Naive thymus-derived CD4-positive, alpha-beta T cell (primary cell): ENCODE measurements around the gene RHOXF1. TPM values are rescaled to one million over a fixed set of nuclear protein-coding genes. Genes with fewer than 3 reads are reported as not detected.

Source experiments
- ATAC-seq: fragments of 150-1000 bp; cut with Tn5 transposase; 2 replicates; pipeline ENCODE4 v1.10.0; 2021; ENCODE audit warnings: mild to moderate bottlenecking, moderate library complexity
- CTCF ChIA-PET: fragments of 350-600 bp; sonication (Branson Sonifier 250); formaldehyde crosslinking; loops from one replicate; lab custom pipeline; 2021; ENCODE audit warnings: antibody characterized with exemption; lab: Charles Lee
- POLR2A ChIA-PET: fragments of 350-600 bp; sonication (Branson Sonifier 250); formaldehyde crosslinking; loops from one replicate; lab custom pipeline; 2021; ENCODE audit warnings: antibody characterized with exemption, inconsistent platforms; lab: Charles Lee
- DNase-seq, 9 donors: peaks; one replicate each; pipeline versions ENCODE4 v3.0.0 to v3.0.0-alpha.2; 2020 to 2022; ENCODE audit warnings: mixed read lengths in 1 of 9
- H3K27ac ChIP-seq: one replicate; pipeline ENCODE4 v1.7.0; 2013; ENCODE audit warnings: mild to moderate bottlenecking, low read depth, low read length, moderate library complexity
- H3K27me3 ChIP-seq, 2 donors: one replicate each; pipeline ENCODE4 v1.7.0; 2013; ENCODE audit warnings: low read length in 2 of 2, mild to moderate bottlenecking in 2 of 2, moderate library complexity in 2 of 2; ENCODE audit not compliant: control insufficient read depth in 2 of 2, insufficient read depth in 2 of 2
- H3K36me3 ChIP-seq, 3 experiments: 1 replicate in 2 of 3; 2 replicates in 1 of 3; pipeline ENCODE4 v1.7.0; 2013; ENCODE audit warnings: low read length in 3 of 3, mild to moderate bottlenecking in 3 of 3, moderate library complexity in 1 of 3; ENCODE audit not compliant: insufficient read depth in 3 of 3, control insufficient read depth in 2 of 3
- H3K4me1 ChIP-seq, 2 donors: one replicate each; pipeline ENCODE4 v1.7.0; 2013; ENCODE audit warnings: low read length in 2 of 2, mild to moderate bottlenecking in 2 of 2, moderate library complexity in 1 of 2; ENCODE audit not compliant: control insufficient read depth in 2 of 2, insufficient read depth in 2 of 2
- H3K4me3 ChIP-seq: 2 replicates; pipeline ENCODE4 v1.7.0; 2013; ENCODE audit warnings: mild to moderate bottlenecking, low read length
- H3K9me3 ChIP-seq, 3 experiments: 1 replicate in 2 of 3; 2 replicates in 1 of 3; pipeline ENCODE4 v1.7.0; 2013; ENCODE audit warnings: low read length in 3 of 3; ENCODE audit not compliant: control insufficient read depth in 2 of 3
- H3K27ac Mint-ChIP-seq, 9 donors: one replicate each; pipeline ENCODE4 v1.8.0; 2020 to 2022; ENCODE audit warnings: mixed read lengths in 9 of 9, mild to moderate bottlenecking in 8 of 9, moderate library complexity in 5 of 9, inconsistent platforms in 2 of 9
- H3K27me3 Mint-ChIP-seq, 5 donors: one replicate each; pipeline ENCODE4 v1.8.0; 2021 to 2022; ENCODE audit warnings: mixed read lengths in 5 of 5, mild to moderate bottlenecking in 1 of 5
- H3K36me3 Mint-ChIP-seq, 5 donors: one replicate each; pipeline ENCODE4 v1.8.0; 2020 to 2022; ENCODE audit warnings: mixed read lengths in 5 of 5, mild to moderate bottlenecking in 3 of 5, inconsistent platforms in 1 of 5
- H3K4me1 Mint-ChIP-seq, 7 donors: one replicate each; pipeline ENCODE4 v1.8.0; 2020 to 2022; ENCODE audit warnings: mixed read lengths in 7 of 7, mild to moderate bottlenecking in 3 of 7, inconsistent platforms in 1 of 7
- H3K4me3 Mint-ChIP-seq, 10 donors: one replicate each; pipeline ENCODE4 v1.8.0; 2020 to 2022; ENCODE audit warnings: mild to moderate bottlenecking in 10 of 10, mixed read lengths in 10 of 10, moderate library complexity in 6 of 10, inconsistent platforms in 2 of 10
- H3K9me3 Mint-ChIP-seq, 11 donors: one replicate each; pipeline ENCODE4 v1.8.0; 2020 to 2022; ENCODE audit warnings: mixed read lengths in 11 of 11, mild to moderate bottlenecking in 4 of 11, inconsistent platforms in 1 of 11, moderate library complexity in 1 of 11
- intact Hi-C, 2 donors: fragments of 100-400 bp; cut with micrococcal nuclease; formaldehyde crosslinking; loops; one replicate each; pipeline ENCODE4 v1.15.1; 2023
- polyA plus RNA-seq, 2 donors: library from polyadenylated mRNA; unstranded; fragments of 300-500 nt; fragmentation: Illumina TruSeq; gene quantifications; one replicate each; pipeline ENCODE4 v1.2.3, GENCODE V29; 2021
- total RNA-seq, 6 experiments: library from RNA in 5 of 6; stranded (reverse) in 5 of 6; gene quantifications; 1 replicate in 5 of 6; 2 replicates in 1 of 6; pipeline ENCODE4 v1.2.3 and lab custom pipeline; 2021 to 2026

RHOXF1 gene
- total and polyA plus RNA-seq, 7 experiments from 2014 or later = 0.37 to 1.9 (median 0.56) TPM; not detected in 2

GRCh38 chrX:120145295-120145925 is 29.7 kb upstream of the RHOXF1 start:
- H3K36me3 Mint-ChIP-seq = peaks cover 0 to 6% (median 0%) of the 10 kb centered on the region in 5 donors
- CTCF ChIA-PET = no interaction called here
- H3K36me3 ChIP-seq = no peaks in the 10 kb centered on the region
- H3K9me3 ChIP-seq = no peaks in the 10 kb centered on the region
- ATAC-seq (no peak), DNase-seq (peak in 3 of 9 donors; percentile 2 to 5 (median 5))
- no peak overlapping the region for H3K4me3 ChIP-seq
- POLR2A ChIA-PET = interaction anchor here (0.7 kb wide), 1 partner anchor 664 kb away, joined by 3 read pairs; no protein-coding TSS in a partner anchor
- peaks cover 4 to 32% (median 15%) of the 10 kb centered on the region in 7 donors for H3K4me1 Mint-ChIP-seq
- H3K4me1 ChIP-seq = peaks cover 0 to 12% of the 10 kb centered on the region in 2 donors
- peaks cover 0 to 7% (median 2%) of the 10 kb centered on the region in 11 donors for H3K9me3 Mint-ChIP-seq
- H3K27ac Mint-ChIP-seq = peak overlapping the region in 1 of 9 donors; percentile 21
- H3K27ac ChIP-seq = no peak overlapping the region
- peak overlapping the region in 1 of 10 donors; percentile 12 for H3K4me3 Mint-ChIP-seq
- H3K27me3 Mint-ChIP-seq = no peaks in the 10 kb centered on the region
- H3K27me3 ChIP-seq = no peaks in the 10 kb centered on the region
- intact Hi-C loops = no loop called here

- no peaks in the 10 kb centered on the region for H3K27me3 Mint-ChIP-seq
- DNase-seq = no peak
- peaks cover 0 to 7% (median 2%) of the 10 kb centered on the region in 11 donors for H3K9me3 Mint-ChIP-seq
- H3K4me1 ChIP-seq = peaks cover 0 to 12% of the 10 kb centered on the region in 2 donors
- no peak overlapping the region for H3K27ac ChIP-seq
- CTCF ChIA-PET = no interaction called here
- intact Hi-C loops = no loop called here
- H3K36me3 ChIP-seq = no peaks in the 10 kb centered on the region
- peaks cover 0 to 6% (median 0%) of the 10 kb centered on the region in 5 donors for H3K36me3 Mint-ChIP-seq
- H3K4me3 Mint-ChIP-seq = peak overlapping the region in 1 of 10 donors; percentile 30
- no peaks in the 10 kb centered on the region for H3K27me3 ChIP-seq
- peak overlapping the region in 1 of 9 donors; percentile 42 for H3K27ac Mint-ChIP-seq
- no peaks in the 10 kb centered on the region for H3K9me3 ChIP-seq
- no peak overlapping the region for H3K4me3 ChIP-seq
- no peak for ATAC-seq
- peaks cover 4 to 32% (median 15%) of the 10 kb centered on the region in 7 donors for H3K4me1 Mint-ChIP-seq
- POLR2A ChIA-PET = no interaction called here
Measured at GRCh38 chrX:120144178-120144844, 28.6 kb upstream of the RHOXF1 start.

- POLR2A ChIA-PET = no interaction called here
- Mint-ChIP-seq H3K27me3 (no peaks in the 10 kb centered on the region), H3K27ac (no peak overlapping the region), H3K4me3 (no peak overlapping the region), H3K9me3 (peaks cover 0 to 2% (median 0%) of the 10 kb centered on the region in 11 donors), H3K4me1 (peaks cover under 1 to 25% (median 2%) of the 10 kb centered on the region in 7 donors), H3K36me3 (peaks cover 0 to 3% (median 0%) of the 10 kb centered on the region in 5 donors)
- Histone ChIP-seq H3K27me3 (no peaks in the 10 kb centered on the region), H3K9me3 (no peaks in the 10 kb centered on the region), H3K4me3 (no peak overlapping the region), H3K27ac (no peak overlapping the region), H3K36me3 (no peaks in the 10 kb centered on the region), H3K4me1 (peaks cover 0 to 8% of the 10 kb centered on the region in 2 donors)
- no peak for ATAC-seq
- no peak for DNase-seq
- CTCF ChIA-PET = no interaction called here
- intact Hi-C loops = no loop called here
Measured at GRCh38 chrX:120140293-120140981, 24.7 kb upstream of the RHOXF1 start.

- ATAC-seq = no peak
Measured at GRCh38 chrX:120137439-120137838, 21.7 kb upstream of the RHOXF1 start.

GRCh38 chrX:120136840-120137239 is 21.1 kb upstream of the RHOXF1 start:
- Mint-ChIP-seq H3K9me3 (no peaks in the 10 kb centered on the region), H3K4me3 (no peak overlapping the region), H3K27me3 (no peaks in the 10 kb centered on the region), H3K36me3 (peaks cover 0 to 3% (median 0%) of the 10 kb centered on the region in 5 donors), H3K4me1 (peaks cover 0 to 10% (median 0%) of the 10 kb centered on the region in 7 donors), H3K27ac (no peak overlapping the region)
- Histone ChIP-seq H3K27me3 (no peaks in the 10 kb centered on the region), H3K4me3 (no peak overlapping the region), H3K27ac (no peak overlapping the region), H3K9me3 (no peaks in the 10 kb centered on the region), H3K36me3 (no peaks in the 10 kb centered on the region), H3K4me1 (peaks cover 0 to 3% of the 10 kb centered on the region in 2 donors)
- ChIA-PET POLR2A (no interaction called here), CTCF (no interaction called here)
- intact Hi-C loops = no loop called here
- ATAC-seq (no peak), DNase-seq (no peak)

More at GRCh38 chrX:120137439-120137838, 21.7 kb upstream of the RHOXF1 start:
- peaks cover 0 to 10% (median 0%) of the 10 kb centered on the region in 7 donors for H3K4me1 Mint-ChIP-seq
- H3K4me3 Mint-ChIP-seq = no peak overlapping the region
- H3K27ac ChIP-seq = no peak overlapping the region
- no peaks in the 10 kb centered on the region for H3K27me3 ChIP-seq
- intact Hi-C loops = no loop called here
- no peak overlapping the region for H3K4me3 ChIP-seq
- POLR2A ChIA-PET = no interaction called here
- no peaks in the 10 kb centered on the region for H3K9me3 ChIP-seq
- H3K4me1 ChIP-seq = peaks cover 0 to 3% of the 10 kb centered on the region in 2 donors
- H3K27me3 Mint-ChIP-seq = no peaks in the 10 kb centered on the region
- H3K27ac Mint-ChIP-seq = no peak overlapping the region
- CTCF ChIA-PET = no interaction called here
- no peaks in the 10 kb centered on the region for H3K9me3 Mint-ChIP-seq
- H3K36me3 Mint-ChIP-seq = peaks cover 0 to 3% (median 0%) of the 10 kb centered on the region in 5 donors
- no peaks in the 10 kb centered on the region for H3K36me3 ChIP-seq
- DNase-seq = no peak

GRCh38 chrX:120136128-120136527 is 20.4 kb upstream of the RHOXF1 start:
- intact Hi-C loops = no loop called here
- DNase-seq = no peak
- Mint-ChIP-seq H3K9me3 (no peaks in the 10 kb centered on the region), H3K27ac (peak overlapping the region in 1 of 9 donors; percentile 68), H3K4me3 (peak overlapping the region in 1 of 10 donors; percentile 37), H3K36me3 (peaks cover 0 to 3% (median 0%) of the 10 kb centered on the region in 5 donors), H3K4me1 (peaks cover 0 to 10% (median 0%) of the 10 kb centered on the region in 7 donors), H3K27me3 (no peaks in the 10 kb centered on the region)
- H3K27me3 ChIP-seq = no peaks in the 10 kb centered on the region
- H3K4me1 ChIP-seq = peaks cover 0 to 3% of the 10 kb centered on the region in 2 donors
- no peak overlapping the region for H3K4me3 ChIP-seq
- H3K27ac ChIP-seq = no peak overlapping the region
- ChIA-PET CTCF (no interaction called here), POLR2A (interaction anchor here (0.5 kb wide), 1 partner anchor 397 kb away, joined by 3 read pairs; no protein-coding TSS in a partner anchor)
- H3K36me3 ChIP-seq = no peaks in the 10 kb centered on the region
- ATAC-seq = no peak
- no peaks in the 10 kb centered on the region for H3K9me3 ChIP-seq
